Activated CD8-positive, alpha-beta memory T cell treated with anti-CD3 and anti-CD28 coated beads for 1 hour (primary cell): ENCODE results near the gene ZNF200.
"Not testable (repeated sequence)": the region's sequence is repeated elsewhere in the genome, so short reads cannot be mapped to it uniquely, and the experiment has no call there.

Experiments
- DNase-seq, 2 donors: peaks; one replicate each; pipeline ENCODE4 v3.0.0-alpha.2; 2020; ENCODE audit warnings: low read depth in 1 of 2; ENCODE audit errors: extremely low read depth in 1 of 2

The ZNF200 gene

DNA sequence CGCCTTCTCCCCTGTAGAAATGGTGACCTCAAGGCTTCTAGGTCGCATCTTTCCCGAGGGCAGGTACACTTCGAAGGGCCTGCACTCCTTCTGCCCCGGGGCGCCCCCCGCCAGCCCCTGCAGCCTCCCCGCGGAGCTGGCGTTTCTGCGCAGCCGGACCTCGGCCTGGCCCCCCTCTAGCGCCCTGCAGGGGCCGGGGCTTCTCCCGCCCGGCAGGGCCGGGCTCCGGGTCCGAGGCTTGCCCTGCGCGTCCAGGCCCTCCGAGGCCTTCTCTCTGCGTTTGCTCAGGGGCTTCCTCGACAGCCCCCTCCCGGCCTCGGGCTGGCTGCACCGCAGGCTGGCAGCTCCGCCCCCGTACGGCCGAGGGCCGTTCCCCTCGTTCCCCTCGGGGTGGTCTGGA lies 19.4 kb upstream of the ZNF200 start:
- no peak for DNase-seq

DNA sequence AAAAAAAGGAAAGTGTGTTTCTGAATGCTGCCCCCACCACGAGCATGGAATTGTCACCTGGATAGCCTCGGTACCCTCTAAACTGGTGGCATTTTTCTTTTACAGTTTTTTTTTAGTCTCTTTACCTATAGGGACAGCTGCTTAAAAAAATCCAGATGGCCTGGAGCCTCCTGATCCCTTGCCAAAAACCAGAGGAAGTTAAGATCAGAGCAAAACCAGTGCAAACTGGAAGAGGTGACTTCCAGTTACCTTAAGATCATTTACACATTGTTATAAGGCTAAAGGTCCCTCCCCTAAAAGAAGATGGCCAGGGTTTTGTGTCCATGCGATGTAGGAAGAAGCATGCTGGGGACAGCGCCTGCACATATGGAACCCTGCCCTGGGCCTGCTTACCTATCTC lies 18.0 kb upstream of the ZNF200 start:
- no peak for DNase-seq

DNA sequence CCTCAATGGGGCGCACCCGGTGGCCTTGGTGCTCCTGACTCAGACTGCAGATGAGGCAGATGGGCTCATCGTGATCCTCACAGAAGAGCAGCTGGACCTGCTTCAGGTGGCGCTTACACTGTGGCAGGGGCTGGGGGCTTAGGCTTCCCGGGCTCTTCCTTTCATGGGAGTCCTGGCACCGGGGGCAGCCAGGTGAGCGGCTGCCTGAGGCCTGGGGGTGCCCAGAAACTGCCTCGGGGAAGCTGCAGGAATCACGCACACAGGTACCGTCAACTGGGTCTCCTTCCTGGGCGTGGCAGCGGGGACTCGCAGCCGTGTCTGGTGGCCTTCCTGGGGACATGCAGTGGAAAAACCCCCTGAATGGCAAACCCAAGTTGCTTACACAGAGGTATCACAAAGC lies 14.5 kb upstream of the ZNF200 start:
- DNase-seq: no peak

DNA sequence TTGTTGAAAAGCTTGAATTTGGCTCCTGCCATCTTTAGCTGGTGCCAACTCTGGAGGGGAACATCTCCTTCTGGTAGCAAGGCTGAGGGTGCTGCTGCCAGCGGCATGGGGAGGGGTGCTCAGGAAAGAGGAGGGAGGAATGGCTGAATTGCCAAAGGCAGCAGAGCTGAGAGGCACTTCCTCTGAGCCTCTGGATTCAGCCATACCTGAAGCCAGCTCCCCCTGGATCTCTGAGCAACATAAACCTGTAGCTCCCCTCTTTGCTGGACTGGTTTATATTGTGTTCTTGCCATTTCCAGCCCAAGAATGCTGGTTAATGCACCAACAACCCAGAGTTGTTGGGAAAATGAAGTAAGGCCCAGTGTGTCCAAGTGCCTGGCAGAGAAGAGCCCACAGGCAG lies 14.1 kb upstream of the ZNF200 start:
- no peak for DNase-seq

DNA sequence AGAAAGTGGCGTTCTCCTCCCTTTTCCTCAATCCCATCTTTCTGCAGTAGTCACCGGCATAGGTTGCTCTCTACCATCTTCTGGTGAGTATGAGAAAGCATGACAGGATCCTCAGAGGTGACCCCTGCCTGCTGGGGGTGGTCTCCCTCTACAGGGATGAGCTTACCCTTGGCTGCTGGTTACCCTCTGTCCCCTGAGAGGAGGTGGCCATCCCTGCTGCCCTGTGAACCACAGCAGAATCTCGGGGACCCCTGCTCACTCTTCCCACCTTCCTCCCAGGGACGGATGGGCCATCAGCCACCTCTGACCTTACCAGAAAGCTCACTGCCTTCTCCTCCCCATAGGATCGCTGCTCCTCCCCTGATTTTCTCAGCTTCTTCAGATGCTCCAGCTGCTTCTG lies 13.6 kb upstream of the ZNF200 start:
- no peak for DNase-seq

DNA sequence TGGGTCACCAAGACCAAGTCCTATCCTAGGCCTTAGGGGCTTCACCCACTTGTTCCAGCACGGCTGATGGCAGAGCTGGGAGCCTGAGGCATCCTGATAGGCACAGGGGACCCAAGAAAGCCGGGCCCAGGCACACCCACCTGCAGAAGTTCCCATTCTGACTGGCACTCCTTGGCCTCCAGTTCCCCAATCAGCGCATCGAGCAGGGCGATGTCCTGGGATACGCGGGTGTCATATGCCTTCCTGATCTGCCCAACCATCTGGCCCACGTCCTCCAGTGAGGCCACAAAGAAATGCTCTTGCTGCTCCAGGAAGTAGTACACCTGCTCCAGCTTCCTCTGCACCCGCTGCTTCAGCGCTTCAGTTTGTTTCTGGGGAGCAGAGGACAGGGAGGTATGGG lies 11.9 kb upstream of the ZNF200 start:
- DNase-seq: no peak

DNA sequence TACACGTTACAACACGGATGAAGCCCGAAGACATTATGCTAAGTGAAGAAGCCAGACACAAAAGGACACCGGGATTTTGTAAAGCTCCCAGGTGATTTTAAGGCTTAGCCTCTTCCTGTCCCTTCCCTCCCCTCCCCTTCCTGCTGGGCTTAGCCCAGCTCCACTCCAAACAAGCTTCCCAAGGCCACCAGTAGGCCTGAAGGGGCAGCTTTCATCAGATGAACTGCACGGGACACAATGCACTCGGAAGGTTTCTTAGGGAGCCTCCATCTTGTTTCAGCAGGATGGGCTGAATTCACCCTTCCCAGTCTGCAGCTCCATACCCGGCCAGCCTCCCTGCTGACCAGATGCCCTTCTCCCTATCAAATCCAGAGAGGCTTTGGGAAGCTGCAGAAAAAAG lies 11.0 kb upstream of the ZNF200 start:
- DNase-seq: no peak

GRCh38 chr16:3243882-3244281 lies 8.9 kb upstream of the ZNF200 start:
- DNase-seq: no peak

DNA sequence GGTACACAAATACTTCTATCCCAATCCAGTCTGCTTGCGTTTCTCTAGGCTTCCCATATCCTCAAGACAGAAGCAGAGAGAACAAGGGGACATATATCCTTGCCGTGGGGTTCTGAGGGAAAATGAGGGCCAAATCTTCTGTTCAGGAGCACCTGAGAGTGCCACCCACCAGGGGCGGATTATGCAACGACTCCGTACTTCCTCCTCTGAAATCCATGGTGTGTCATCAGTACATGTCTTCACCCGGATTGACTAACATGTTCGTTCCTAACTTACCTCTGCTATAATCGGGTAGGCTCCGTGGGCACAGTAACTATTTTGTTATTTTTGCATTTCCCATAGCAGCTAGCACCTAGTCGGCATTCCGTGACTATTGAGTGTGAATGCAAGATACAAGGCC lies 7.8 kb upstream of the ZNF200 start:
- no peak for DNase-seq

- no peak for DNase-seq
These were observed 6.8 kb upstream of the ZNF200 start for GRCh38 chr16:3241761-3242160.

DNA sequence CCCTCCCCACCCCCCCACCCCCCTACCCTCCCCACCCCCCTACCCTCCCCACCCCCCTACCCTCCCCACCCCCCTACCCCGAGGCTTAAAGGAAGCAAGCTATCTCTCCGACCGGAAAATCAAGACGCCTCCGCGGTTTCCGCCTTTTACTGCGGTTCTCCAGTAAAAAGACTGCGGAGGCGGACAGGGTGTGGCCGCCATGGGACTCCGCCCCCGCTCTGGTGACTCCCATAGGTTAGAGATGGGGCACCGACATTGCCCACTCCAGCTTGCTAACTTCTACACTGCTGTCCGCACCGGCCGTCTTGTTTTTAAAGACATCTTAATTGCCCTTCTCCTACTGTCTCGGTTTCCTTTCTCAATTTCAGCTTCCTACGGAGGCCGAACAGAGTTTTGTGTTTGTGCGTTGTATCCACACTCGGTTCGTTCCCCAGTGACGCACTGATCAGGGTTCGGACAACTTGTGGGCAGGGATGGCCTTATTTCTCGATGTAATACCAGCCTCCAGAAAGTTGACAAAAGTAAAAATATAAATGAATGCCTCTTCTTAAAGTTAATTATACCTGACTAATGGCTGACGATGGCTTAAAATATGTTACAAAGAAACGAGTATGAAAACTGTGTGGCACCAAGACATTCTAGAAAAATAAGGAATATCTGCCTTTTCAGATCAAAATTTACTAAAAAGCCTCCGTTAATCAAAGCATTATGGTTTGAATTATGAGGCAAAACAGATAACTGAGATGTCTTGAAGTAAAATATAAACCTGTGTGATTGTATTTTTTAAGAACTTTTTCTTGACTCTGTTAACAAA lies 1.1 kb upstream of the ZNF200 start:
- no peak for DNase-seq

- no peak for DNase-seq
These were observed 458 bp downstream of the ZNF200 start for GRCh38 chr16:3234543-3234856.

- no peak for DNase-seq
These were observed 10.9 kb downstream of the ZNF200 start for GRCh38 chr16:3223913-3224515.

DNA sequence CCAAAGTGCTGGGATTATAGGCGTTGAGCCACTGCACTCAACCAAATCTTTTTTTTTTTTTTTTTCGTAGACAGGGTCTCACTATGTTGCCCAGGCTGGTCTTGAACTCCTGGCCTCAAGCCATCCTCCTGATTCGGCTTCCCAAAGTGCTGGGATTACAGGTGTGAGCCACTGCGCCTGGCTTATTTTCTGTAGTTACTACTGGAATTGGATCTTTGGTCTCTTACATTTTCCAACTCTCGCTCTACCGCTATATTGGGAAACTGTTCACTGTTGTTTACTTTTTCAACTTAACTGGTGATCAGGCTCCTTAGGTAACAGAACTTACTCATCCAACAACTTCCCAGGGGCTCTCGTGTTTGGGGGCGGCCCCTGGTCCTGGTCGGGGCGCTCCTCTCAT lies 14.1 kb downstream of the ZNF200 start:
- no peak for DNase-seq

GRCh38 chr16:3216263-3216640 lies 18.7 kb downstream of the ZNF200 start:
- DNase-seq: no peak

DNA sequence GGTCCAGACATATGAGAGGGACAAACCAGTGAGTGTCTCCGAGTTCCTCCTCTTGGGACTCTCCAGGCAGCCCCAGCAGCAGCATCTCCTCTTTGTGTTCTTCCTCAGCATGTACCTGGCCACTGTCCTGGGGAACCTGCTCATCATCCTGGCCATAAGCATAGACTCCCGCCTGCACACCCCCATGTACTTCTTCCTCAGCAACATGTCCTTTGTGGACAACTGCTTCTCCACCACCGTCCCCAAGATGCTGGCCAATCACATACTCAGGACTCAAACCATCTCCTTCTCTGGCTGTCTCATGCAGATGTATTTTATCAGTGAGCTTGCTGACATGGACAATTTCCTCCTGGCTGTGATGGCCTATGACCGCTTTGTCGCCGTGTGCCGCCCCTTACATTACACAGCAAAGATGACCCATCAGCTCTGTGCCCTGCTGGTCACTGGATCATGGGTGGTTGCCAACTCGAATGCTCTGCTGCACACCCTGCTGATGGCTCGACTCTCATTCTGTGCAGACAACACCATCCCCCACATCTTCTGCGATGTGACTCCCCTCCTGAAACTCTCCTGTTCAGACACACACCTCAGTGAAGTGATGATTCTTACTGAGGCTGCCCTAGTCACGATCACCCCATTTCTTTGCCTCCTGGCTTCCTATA lies 19.2 kb downstream of the ZNF200 start:
- no peak for DNase-seq

- no peak for DNase-seq
These were observed 19.9 kb downstream of the ZNF200 start for GRCh38 chr16:3214904-3215600.

GRCh38 chr16:3212567-3212966 lies 22.4 kb downstream of the ZNF200 start:
- DNase-seq: no peak

GRCh38 chr16:3212006-3212405 lies 23.0 kb downstream of the ZNF200 start:
- DNase-seq: no peak

DNA sequence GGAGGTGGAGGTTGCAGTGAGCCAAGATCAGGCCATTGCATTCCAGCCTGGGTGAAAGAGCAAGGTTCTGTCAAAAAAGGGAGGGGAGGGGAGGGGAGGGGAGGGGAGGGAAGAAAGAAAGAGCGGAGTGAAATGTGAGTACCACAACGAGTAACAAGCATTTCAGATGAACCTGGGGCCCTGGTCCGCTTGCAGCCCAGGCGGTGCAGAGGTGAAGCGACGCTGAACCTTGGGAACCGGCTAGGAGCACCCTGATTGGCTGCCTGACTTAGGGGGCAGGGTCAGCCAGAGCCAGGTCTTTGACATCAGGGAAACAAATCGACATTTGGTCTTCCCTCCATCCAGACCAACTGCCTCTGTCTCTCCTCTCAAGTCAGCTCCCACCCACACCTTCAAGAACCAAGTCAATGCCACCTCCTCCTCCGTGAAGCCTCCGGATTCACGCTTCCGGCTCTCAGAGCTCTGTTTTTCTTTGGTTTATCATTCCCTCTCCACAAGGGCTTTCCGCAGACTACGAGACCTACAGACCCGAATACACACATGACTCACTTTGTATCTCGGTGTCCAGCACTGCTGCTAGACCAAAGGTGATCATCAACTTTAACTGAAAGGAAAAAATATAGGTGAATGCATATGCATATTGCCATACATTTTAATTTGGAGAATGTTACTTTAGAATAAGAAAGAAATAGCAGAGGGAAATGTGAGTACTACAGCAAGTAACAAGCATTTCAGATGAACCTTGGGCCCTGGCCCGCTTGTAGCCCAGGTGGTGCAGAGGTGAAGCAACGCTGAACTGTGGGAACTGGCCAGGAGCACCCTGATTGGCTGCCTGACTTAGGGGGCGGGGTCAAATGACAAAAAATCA lies 27.6 kb downstream of the ZNF200 start:
- no peak for DNase-seq

GRCh38 chr16:3205939-3206338 lies 29.0 kb downstream of the ZNF200 start:
- DNase-seq: not testable (repeated sequence)
